T-helper 1 cell treated with Interleukin-12 subunit alpha and Interleukin-12 subunit beta and Interleukin-4 antibody, amounts not matched to agents 30 μg/mL and 1 μg/mL, for 36 hours (primary cell): ENCODE data around the gene MEIOC.

Source experiments
- H3K27ac Mint-ChIP-seq: one replicate; pipeline ENCODE4 v1.8.0; 2021; ENCODE audit warnings: mild to moderate bottlenecking, mixed read lengths
- H3K27me3 Mint-ChIP-seq: one replicate; pipeline ENCODE4 v1.8.0; 2021; ENCODE audit warnings: low read depth, mixed read lengths
- H3K36me3 Mint-ChIP-seq: one replicate; pipeline ENCODE4 v1.8.0; 2021; ENCODE audit warnings: low read depth, mixed read lengths
- H3K4me1 Mint-ChIP-seq: one replicate; pipeline ENCODE4 v1.8.0; 2021; ENCODE audit warnings: low read depth, mixed read lengths
- H3K4me3 Mint-ChIP-seq: one replicate; pipeline ENCODE4 v1.8.0; 2021; ENCODE audit warnings: mild to moderate bottlenecking, moderate library complexity, mixed read lengths
- H3K9me3 Mint-ChIP-seq: one replicate; pipeline ENCODE4 v1.8.0; 2021; ENCODE audit warnings: mixed read lengths

MEIOC gene

DNA sequence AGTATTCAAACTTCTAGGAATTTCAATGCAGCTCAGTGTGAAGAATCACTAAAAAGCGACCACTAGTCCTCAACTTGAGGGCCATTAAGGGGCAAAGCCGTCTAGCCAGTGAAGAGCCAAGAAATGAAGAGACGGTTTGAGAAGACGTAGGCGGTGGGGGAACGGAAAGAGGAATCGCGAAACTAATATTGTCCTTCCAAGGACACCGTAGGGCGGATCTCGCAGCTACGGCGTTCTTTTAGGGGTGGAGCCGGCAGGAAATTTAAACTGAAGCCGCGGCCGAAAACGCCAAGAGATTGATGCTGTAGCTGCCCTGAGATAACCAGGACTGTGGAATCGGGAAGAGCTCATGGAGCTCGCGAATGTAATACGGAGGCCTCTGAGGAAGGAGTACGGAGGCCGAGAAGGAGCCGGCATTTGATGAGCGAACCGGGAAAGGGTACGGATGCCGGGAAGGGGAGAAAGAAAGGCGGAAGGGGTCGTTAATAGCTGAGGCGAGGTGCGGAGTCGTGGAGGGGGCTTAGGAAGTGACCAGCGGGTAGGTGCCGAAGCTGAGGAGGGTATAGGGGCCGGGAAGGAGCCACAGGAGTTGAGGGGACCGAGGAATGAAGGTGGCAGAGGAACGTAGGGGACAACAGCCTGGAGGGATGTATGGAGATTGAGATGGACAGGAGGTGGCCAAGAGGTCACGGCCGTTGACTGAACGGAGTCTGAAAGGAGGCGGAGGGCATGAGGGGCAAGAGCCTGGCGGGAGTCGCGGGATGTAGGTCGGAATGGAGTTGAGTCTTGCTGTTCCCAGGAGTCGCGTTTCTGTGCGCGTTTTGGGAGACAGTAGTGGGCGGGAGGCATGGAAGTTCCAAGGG, 52.4 kb downstream of the MEIOC start, which contains the start of gene DBF4B:
Gene DBF4B, plus strand, starts transcription at position 265 of the 863 bp plus-strand sequence. Its CDS starts 156 bp downstream, at position 421.
- no peaks in the 10 kb centered on the region for H3K9me3 Mint-ChIP-seq
- H3K4me1 Mint-ChIP-seq: peaks cover 7% of the 10 kb centered on the region
- no peak within 1 kb of the TSS for H3K27ac Mint-ChIP-seq
- peaks cover 11% of the 10 kb centered on the region for H3K27me3 Mint-ChIP-seq
- H3K4me3 Mint-ChIP-seq: no peak within 1 kb of the TSS
- peaks cover 4% of the 10 kb centered on the region for H3K36me3 Mint-ChIP-seq

DNA sequence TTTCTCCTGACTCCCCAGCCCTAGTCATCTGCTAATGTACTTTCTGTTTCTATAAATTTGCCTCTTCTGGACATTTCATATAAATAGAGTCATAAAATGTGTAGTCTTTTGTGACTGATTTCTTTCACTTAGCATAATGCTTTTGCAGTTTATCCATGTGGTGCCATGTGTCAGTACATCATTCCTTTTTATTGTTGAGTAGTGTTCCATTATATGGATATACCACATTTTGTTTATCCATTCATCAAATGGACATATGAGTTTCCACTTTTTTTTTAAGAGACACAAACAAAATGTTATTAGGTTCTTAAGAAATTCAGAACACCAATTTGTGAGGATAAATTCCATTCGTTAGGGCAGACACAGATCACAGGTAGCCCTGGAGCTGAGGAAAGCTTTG, 63.2 kb downstream of the MEIOC start:
- no peak overlapping the region for H3K4me3 Mint-ChIP-seq
- H3K4me1 Mint-ChIP-seq: no peaks in the 10 kb centered on the region

DNA sequence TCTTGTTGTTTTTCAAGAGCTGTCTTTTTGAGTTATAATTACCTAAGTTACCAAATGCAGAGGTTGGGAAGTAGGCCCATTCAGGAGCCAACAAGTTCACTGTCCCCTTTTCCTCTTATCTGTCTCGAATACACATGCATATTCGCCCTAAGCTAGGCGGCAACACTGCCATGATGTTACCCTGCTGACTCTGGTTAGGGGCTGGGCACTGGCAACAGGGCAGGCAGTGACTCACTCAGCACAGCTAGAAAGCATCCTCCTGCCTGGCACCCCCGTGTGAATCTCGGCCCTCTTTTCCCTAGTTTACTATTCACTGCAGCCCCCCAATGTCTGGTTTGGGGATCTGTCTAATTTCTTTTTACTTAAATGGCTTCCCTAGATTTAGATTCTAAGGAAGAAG, 66.0 kb downstream of the MEIOC start:
- Mint-ChIP-seq H3K4me1 (no peaks in the 10 kb centered on the region), H3K27me3 (no peaks in the 10 kb centered on the region), H3K4me3 (no peak overlapping the region), H3K36me3 (peaks cover 16% of the 10 kb centered on the region), H3K9me3 (no peaks in the 10 kb centered on the region), H3K27ac (no peak overlapping the region)

More for the DNA sequence above, 63.2 kb downstream of the MEIOC start:
- Mint-ChIP-seq H3K36me3 (peaks cover 15% of the 10 kb centered on the region), H3K9me3 (no peaks in the 10 kb centered on the region), H3K27me3 (no peaks in the 10 kb centered on the region), H3K27ac (no peak overlapping the region)
